ENCODE measurements around the gene PLEKHA8. TPM values are rescaled to one million over a fixed set of nuclear protein-coding genes. Genes with fewer than 3 reads are reported as not detected.

The PLEKHA8 gene
- total RNA-seq = 10 to 100 TPM in 1 of 2 donors, 1 to 10 TPM in 1; 9.3 to 15.0 TPM

GRCh38 chr7:30028216-30028748, at the start of gene PLEKHA8:
Gene PLEKHA8 (plus strand): TSS chr7:30028412. CDS start chr7:30028763, 351 bp downstream.

DNA sequence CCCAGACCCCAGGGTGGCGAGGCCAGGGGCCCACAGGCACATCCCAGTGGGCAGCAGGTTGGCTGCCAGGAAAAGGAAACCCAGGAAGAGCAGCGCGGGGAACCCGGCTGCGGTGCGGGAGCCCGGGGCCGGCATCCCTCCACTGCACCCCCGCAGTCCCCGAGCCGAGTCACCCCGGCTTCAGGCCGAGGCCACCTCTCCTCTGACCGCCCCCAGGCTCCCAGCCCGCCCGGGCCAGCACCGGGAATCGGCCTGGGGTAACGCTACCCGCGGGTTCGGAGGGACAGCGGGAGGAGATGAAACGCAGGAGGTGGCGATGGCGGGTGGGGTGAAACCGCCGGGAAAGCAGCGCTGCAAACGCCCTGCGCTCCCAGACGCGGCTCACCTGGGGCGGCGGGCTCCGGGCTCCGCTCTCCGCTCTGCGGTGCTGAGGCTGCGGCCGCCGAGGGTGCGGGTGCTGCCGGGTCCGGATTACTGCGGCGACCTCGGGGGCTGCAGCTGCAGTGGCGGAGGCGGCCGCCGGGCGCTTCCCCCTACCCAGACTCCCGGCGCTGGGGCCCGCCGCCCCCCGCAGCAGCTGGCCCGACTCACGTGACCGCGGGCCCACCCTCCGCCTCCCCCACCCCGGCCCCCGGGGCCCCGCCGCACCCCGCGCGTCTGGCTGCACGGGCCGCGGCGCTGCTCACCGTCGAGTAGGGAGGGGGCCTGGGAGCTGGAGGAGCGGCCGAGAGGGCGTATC, 38.8 kb upstream of the PLEKHA8 start, which contains the start of gene SCRN1:
Gene SCRN1 (minus strand): TSS at position 545 of the 739 bp plus-strand sequence. CDS start 20,734 bp downstream, outside the sequence.

GRCh38 chr7:30026229-30027064, 1.8 kb upstream of the PLEKHA8 start, which contains the start of gene FKBP14:
Gene FKBP14 (minus strand): TSS chr7:30026702. CDS start chr7:30026508, 194 bp downstream.

DNA sequence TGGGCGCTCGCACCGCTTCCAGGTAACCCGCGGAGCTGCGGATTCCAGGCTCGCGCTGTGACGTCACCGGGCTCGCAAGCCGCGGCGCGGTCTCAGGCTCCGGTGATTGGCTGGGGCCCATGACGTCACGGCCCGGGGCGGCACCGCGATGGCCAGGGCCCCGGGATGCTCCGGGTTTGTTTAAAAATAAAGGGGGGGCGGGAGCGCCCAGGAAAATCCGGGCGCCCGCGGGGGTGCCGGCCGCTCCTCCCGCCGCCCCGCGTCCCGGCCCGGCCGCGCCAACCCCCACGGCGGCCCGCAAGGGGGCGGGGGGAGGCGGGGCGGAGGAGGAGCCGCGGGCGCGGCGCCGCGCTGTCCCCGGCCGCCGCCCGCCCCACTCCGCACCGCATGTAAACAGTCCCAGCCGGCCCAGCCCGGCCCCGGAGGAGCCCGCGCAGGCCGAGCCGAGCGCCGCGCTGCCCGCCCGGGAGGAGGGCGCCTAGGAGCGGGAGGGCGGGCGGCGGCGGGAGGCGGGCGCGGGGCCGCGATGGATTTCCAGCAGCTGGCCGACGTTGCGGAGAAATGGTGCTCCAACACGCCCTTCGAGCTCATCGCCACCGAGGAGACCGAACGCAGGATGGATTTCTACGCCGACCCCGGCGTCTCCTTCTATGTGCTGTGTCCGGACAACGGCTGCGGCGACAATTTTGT, 106.5 kb downstream of the PLEKHA8 start, which contains the start of gene MTURN:
Gene MTURN (plus strand): TSS at position 376 of the 690 bp plus-strand sequence. CDS start 151 bp downstream, at position 527.

Small RNA genes lying within 50 kb of the gene (small RNA-seq; reads per million reads assigned to genes)
- 0 reads per million in 2 donors for gene RPS27P16

Other genes with a start within 250 kb of the PLEKHA8 start
- under 1 TPM in 1 of 2 donors, not detected in 1; under 0.01 TPM for gene WIPF3, start 221.9 kb upstream of the PLEKHA8 start, total RNA-seq
- 10 to 100 TPM; 12.4 to 65.6 TPM for gene SCRN1, start 38.6 kb upstream of the PLEKHA8 start, total RNA-seq
- 10 to 100 TPM; 11.0 to 18.3 TPM for gene FKBP14, start 1.7 kb upstream of the PLEKHA8 start, total RNA-seq
- 10 to 100 TPM; 18.6 to 28.9 TPM for gene MTURN, start 106.6 kb downstream of the PLEKHA8 start, total RNA-seq

Measured in melanocyte of skin (primary cell).